RKO (cell line): ENCODE results near the gene CLIC4.
"Not testable (repeated sequence)": the region's sequence is repeated elsewhere in the genome, so short reads cannot be mapped to it uniquely, and the experiment has no call there.

Experiments used
- DNase-seq: peaks from one replicate; pipeline ENCODE4 v3.0.0-alpha.2; 2016; ENCODE audit warnings: low spot score

Gene CLIC4

DNA sequence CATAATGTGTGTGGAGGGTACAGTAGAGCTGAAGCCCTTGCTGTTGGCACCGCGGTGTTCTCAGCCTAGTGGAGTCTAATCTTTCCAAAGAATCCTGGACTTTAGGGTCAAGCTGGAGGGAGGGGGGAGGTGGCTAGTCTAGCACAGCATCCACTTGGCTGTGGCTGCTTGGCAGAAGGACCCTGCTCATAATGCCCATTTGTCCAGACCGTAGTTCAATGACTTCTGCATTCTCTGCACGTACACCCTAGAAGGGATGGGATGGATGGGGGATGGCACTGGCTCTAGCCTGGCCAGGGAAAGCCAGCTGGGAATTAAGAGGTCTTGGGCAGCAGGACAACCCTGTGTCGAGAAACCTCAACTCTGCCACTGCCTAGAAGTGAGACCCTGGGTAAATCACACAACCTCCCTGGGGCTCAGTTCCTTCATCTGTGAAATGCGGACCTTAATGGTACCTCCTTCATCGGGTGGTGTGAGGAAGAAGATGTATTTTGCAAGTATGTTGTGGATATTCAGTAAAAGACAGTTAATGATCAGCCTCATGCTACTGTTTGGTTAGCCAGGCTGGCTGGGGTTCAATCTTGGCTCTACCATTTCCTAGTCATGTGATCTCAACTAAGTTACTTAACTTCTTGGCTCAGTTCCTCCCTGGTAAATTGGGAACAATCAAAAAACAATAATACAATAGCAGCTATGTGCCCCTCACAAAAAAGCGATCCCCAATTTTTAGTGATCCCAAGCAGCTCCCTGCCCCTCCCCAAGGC is 27.2 kb upstream of the CLIC4 start:
- no peak for DNase-seq

- DNase-seq, result no peak
Observed at GRCh38 chr1:24720152-24720551, 25.1 kb upstream of the CLIC4 start.

DNA sequence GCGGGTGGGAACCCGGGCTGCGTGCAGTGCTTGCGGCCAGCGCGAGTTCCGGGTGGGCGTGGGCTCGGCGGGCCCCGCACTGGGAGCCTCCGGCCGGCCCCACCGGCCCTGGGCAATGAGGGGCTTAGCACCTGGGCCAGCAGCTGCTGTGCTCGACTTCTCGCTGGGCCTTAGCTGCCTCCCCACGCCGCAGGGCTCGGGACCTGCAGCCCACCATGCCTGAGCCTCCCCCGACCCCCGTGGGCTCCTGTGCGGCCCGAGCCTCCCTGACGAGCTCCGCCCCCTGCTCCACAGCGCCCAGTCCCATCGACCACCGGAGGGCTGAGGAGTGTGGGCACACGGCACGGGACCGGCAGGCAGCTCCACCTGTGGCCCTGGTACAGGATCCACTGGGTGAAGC is 23.7 kb upstream of the CLIC4 start:
- no peak for DNase-seq

- DNase-seq, result not testable (repeated sequence)
Observed at GRCh38 chr1:24722073-24723035, 22.9 kb upstream of the CLIC4 start.

- no peak for DNase-seq
Observed at GRCh38 chr1:24724345-24725208, 20.7 kb upstream of the CLIC4 start.

- no peak for DNase-seq
Observed at GRCh38 chr1:24725209-24725651, 20.0 kb upstream of the CLIC4 start.

DNA sequence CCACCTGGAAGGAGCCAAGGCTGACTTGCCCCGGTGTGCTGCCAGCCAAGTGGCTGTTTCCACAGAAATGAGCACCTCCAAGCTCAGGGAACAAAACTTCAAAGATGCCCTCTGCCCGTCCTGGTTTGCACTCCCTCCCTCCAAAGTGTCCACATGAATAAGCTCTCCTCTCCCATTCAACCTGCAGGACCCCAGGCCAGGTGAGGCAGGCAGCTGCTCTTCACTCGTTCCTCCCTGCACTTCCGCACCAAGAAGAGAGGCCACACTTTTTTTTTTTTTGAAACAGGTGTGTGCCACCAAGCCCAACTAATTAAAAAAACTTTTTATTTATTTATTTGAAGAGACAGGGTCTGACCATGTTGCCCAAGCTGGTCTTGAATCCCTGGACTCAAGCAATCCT is 18.5 kb upstream of the CLIC4 start:
- DNase-seq, result no peak

GRCh38 chr1:24727501-24728216 is 17.6 kb upstream of the CLIC4 start:
- DNase-seq, result no peak

DNA sequence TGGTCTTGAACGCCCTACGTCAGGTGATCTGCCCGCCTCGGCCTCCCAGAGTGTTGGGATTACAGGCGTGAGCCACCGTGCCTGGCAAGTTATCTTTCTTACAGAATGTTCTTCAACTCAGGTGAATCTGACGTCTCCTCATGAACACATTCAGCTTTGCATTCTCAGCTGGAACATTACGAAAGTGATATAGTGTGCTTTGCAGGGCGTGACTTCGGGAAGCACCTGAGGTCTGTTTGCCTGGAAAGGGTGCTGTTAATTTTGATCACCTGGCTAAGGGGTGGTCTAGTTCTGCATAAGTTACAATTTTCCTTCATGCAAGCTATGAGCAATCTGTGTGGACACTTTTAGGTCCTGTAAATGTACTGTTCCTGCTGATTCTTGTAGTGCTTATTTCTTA is 16.3 kb upstream of the CLIC4 start:
- DNase-seq, result no peak

GRCh38 chr1:24732186-24732885 is 12.9 kb upstream of the CLIC4 start:
- DNase-seq, result no peak

DNA sequence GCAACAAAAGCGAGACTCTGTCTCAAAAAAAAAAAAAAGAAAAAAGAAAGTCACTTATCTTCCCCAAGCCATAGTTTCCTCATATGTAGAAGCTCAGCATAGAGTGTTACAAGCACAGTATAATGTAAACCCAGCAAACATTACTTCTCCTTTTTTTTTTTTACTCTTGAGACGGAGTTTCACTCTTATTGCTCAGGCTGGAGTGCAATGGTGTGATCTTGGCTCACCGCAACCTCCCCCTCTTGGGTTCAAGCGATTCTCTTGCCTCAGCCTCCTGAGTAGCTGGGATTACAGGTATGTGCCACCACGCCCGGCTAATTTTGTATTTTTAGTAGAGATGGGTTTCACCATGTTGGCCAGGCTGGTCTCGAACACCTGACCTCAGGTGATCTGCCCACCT is 11.9 kb upstream of the CLIC4 start:
- not testable (repeated sequence) for DNase-seq

DNA sequence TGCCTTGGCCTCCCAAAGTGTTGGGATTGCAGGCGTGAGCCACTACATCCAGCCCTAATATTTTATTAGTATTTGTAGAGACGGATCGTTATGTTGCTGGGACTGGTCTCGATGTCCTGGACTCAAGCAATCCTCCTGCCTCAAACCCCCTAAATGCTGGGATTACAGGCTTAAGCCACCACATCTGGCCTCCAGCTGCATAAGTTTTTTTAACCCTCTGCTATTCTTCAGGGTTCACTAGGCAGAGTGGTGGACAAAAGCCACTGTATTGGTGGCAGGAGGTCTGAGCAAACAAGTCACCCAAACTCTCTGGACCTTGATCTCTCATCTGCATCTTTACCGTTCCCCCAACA is 10.1 kb upstream of the CLIC4 start:
- no peak for DNase-seq

DNA sequence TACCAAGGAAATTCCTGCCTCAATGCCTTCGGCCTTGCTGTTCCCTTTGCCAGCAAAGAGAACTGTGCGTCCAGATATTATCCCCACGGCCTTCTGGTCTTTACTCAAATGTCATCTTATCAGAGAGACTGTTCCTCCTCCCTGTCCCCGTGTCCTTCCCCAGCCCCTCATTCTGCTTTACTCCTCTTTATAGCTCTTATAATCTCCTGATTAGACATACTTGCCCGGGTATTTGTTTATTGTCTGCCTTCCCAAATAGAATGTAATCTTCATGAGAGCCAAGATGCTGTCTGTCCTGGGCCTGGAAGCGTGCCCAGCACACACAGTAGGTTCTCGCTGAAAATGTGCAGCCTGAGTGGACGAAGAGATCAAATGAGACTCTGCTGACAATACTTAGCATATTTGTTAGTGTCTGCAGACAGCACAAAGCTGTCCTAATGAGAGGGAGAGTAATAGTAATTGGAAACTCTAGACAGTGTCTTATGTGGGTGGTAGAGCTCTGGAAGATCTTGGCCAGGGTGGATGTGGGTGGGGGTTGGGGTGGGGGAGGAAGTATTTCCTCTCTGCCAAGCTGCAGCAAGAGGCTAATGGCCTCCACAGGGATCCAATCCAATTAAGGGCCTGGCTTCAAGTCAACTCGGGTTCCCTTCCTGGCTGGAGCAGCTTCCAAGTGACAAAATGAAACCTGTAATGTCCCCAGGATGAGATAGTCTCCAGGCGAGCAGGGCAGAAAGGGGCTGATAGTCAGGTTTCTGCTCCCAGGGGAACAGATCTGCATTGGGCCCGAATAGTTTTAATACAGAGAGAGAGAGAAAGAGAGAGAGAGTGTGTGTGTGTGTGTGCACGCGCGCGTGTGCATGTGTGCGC is 9.5 kb upstream of the CLIC4 start:
- no peak for DNase-seq

GRCh38 chr1:24737368-24738117 is 7.7 kb upstream of the CLIC4 start:
- no peak for DNase-seq

- DNase-seq, result no peak
Observed at GRCh38 chr1:24739241-24739640, 6.0 kb upstream of the CLIC4 start.

DNA sequence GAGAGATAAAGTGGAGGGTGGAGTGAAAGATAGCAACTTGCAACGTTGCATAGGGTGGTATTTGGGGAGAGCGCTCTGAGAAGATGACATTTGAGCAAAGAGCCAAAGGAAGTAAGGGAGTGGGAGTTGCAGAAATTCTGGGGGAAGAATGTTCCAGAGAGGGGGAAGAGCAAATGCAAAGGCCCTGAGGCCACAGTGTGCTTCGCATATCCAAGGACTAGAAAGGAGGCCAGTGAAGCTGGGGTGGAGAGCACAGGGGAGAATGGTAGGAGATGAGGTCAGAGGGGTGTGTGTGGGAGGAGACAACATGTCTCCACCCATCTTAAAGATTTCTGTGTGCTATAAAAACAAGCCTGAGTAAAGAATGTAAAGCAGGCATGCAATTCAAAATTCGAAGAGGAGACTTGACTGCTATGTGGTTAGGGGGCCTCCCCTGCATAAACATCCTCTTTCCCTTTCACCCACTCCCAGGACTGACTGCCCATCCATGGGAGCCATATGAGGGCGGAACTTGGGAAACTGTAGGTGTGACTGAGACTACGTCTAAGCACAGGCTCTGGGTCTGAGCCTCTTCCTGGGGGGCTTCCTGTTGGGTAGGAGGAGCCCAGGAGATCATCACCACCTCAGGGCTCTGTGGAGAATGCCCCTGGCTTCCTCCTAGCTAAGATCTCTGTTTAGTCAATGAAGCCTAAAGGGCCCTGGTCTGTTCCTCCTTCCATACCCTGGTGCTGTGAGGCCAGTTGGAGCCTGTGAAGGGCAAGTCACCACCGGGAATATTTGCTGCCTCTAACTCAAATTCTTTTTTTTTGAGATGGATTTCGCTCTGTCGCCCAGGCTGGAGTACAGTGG is 2.9 kb upstream of the CLIC4 start:
- no peak for DNase-seq

- no peak for DNase-seq
Observed at GRCh38 chr1:24743404-24744211, 1.6 kb upstream of the CLIC4 start.
